ENCODE measurements around the gene CACNG1. TPM values are rescaled to one million over a fixed set of nuclear protein-coding genes. Genes with fewer than 3 reads are reported as not detected.
"Not testable (repeated sequence)": the region's sequence is repeated elsewhere in the genome, so short reads cannot be mapped to it uniquely, and the experiment has no call there.

The CACNG1 gene
- total RNA-seq, 2 experiments from 2014 or later, result not detected

GRCh38 chr17:67096609-67097008, 52.3 kb downstream of the CACNG1 start:
- H3K9me3 Mint-ChIP-seq, result no peaks in the 10 kb centered on the region
- peaks cover 52% of the 10 kb centered on the region for H3K4me1 Mint-ChIP-seq (ENCODE audit: low read depth)
- intact Hi-C loops (cut with micrococcal nuclease), result no loop called here
- H3K27me3 Mint-ChIP-seq (ENCODE audit: low read depth), result no peaks in the 10 kb centered on the region
- CTCF ChIA-PET, result interaction anchor here (0.8 kb wide), 1 partner anchor 9 kb away, joined by 3 read pairs; no protein-coding TSS in a partner anchor
- DNase-seq, result no peak
- peaks cover 19% of the 10 kb centered on the region for H3K36me3 Mint-ChIP-seq (ENCODE audit: low read depth)
- no peak overlapping the region for H3K27ac Mint-ChIP-seq
- no peak overlapping the region for H3K4me3 Mint-ChIP-seq

- H3K4me1 Mint-ChIP-seq (ENCODE audit: low read depth), result peaks cover 60% of the 10 kb centered on the region
- DNase-seq, result no peak
- H3K4me3 Mint-ChIP-seq, result no peak overlapping the region
- intact Hi-C loops (cut with micrococcal nuclease), result no loop called here
- H3K9me3 Mint-ChIP-seq, result no peaks in the 10 kb centered on the region
- H3K27me3 Mint-ChIP-seq (ENCODE audit: low read depth), result no peaks in the 10 kb centered on the region
- H3K27ac Mint-ChIP-seq, result no peak overlapping the region
- peaks cover 24% of the 10 kb centered on the region for H3K36me3 Mint-ChIP-seq (ENCODE audit: low read depth)
- CTCF ChIA-PET, result no interaction called here
Observed at GRCh38 chr17:67098006-67098405, 53.7 kb downstream of the CACNG1 start.

GRCh38 chr17:67104641-67105040, 60.3 kb downstream of the CACNG1 start:
- intact Hi-C loops (cut with micrococcal nuclease); H3K4me3 Mint-ChIP-seq; H3K27ac Mint-ChIP-seq; DNase-seq; CTCF ChIA-PET; H3K27me3 Mint-ChIP-seq (ENCODE audit: low read depth); H3K9me3 Mint-ChIP-seq: not testable (repeated sequence)
- Mint-ChIP-seq H3K4me1 (ENCODE audit: low read depth) (peaks cover 43% of the 10 kb centered on the region), H3K36me3 (ENCODE audit: low read depth) (peaks cover 43% of the 10 kb centered on the region)

- Mint-ChIP-seq H3K4me1 (ENCODE audit: low read depth) (peaks cover 39% of the 10 kb centered on the region), H3K4me3 (no peak overlapping the region), H3K27me3 (ENCODE audit: low read depth) (no peaks in the 10 kb centered on the region), H3K36me3 (ENCODE audit: low read depth) (peaks cover 41% of the 10 kb centered on the region), H3K9me3 (no peaks in the 10 kb centered on the region), H3K27ac (no peak overlapping the region)
- CTCF ChIA-PET, result no interaction called here
- intact Hi-C loops (cut with micrococcal nuclease), result no loop called here
- DNase-seq, result no peak
Observed at GRCh38 chr17:67105213-67105612, 60.9 kb downstream of the CACNG1 start.

Other genes with a start within 250 kb of the CACNG1 start
- gene CACNG5, start 209.4 kb upstream of the CACNG1 start, total RNA-seq, result not detected
- not detected for gene CACNG4, start 79.8 kb upstream of the CACNG1 start, total RNA-seq
- 10 to 100 TPM; 34.7 to 39.5 TPM for gene HELZ, start 200.6 kb downstream of the CACNG1 start, total RNA-seq

Data from activated naive CD4-positive, alpha-beta T cell treated with anti-CD3 and anti-CD28 coated beads for 36 hours (primary cell).